ENCODE data around the gene APOBR. TPM values are rescaled to one million over a fixed set of nuclear protein-coding genes. Genes with fewer than 3 reads are reported as not detected.

APOBR gene
- total and polyA plus RNA-seq, 12 donors, result 0.11 to 18.2 (median 2.5) TPM

DNA sequence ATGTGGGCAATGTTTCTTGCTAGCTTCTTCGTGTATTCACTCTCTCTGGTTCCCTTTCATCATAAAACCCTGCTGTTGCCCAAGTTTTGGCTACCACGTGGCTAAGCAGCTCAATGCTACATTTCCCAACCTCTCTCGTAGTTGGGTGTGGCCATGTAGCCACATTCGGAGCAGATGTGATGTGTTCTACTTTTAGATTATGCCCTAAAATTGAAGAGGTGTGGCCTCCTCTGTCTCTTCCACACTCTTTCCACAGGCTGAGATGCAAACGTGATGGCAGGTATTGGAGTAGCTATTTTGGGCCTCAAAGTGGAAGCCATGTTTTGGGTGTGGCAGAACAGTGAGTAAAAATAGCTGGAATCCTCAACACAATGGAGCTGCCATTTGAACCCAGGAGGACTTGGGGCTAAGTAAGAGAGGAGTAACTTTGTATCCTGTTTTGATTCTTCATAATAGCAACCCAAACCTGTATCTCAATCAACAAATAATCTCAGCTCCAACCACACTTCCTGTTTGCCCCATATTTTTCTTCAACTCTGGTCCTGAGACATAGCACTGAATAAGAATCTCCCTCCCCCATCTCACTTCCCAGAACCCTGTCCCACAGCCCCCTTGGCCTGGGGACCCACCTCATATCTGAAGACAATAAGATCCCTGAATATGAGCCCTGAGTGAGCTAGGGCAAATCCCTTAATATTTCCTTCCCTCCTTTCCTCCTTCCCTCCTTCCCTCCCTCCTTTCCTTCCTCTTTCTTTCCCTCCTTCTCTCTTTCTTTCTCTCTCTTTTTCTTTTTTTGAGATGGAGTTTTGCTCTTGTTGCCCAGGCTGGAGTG is 40.3 kb downstream of the APOBR start:
- H3K27me3 ChIP-seq, result no peaks in the 10 kb centered on the region
- TF ChIP-seq POLR2A (IDR thresholded peaks at IDR 0.05), result no peak
- TF ChIP-seq, protein P1, sequence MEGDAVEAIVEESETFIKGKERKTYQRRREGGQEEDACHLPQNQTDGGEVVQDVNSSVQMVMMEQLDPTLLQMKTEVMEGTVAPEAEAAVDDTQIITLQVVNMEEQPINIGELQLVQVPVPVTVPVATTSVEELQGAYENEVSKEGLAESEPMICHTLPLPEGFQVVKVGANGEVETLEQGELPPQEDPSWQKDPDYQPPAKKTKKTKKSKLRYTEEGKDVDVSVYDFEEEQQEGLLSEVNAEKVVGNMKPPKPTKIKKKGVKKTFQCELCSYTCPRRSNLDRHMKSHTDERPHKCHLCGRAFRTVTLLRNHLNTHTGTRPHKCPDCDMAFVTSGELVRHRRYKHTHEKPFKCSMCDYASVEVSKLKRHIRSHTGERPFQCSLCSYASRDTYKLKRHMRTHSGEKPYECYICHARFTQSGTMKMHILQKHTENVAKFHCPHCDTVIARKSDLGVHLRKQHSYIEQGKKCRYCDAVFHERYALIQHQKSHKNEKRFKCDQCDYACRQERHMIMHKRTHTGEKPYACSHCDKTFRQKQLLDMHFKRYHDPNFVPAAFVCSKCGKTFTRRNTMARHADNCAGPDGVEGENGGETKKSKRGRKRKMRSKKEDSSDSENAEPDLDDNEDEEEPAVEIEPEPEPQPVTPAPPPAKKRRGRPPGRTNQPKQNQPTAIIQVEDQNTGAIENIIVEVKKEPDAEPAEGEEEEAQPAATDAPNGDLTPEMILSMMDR (IDR thresholded peaks at IDR 0.05), result no peak
- no peaks in the 10 kb centered on the region for H3K36me3 ChIP-seq (replicated peaks in 1 of 2)
- H3K27ac ChIP-seq, result peak overlapping the region in 3 of 5 donors; percentile 27 to 60 (median 38)
- 54 to 78% (median 59%) methylated on average over 5 of the region's 5 CpGs for WGBS, 4 donors
- no peaks in the 10 kb centered on the region for H3K9me3 ChIP-seq (replicated peaks in 1 of 3)
- no peak overlapping the region for H3K4me3 ChIP-seq
- peaks cover 31 to 47% of the 10 kb centered on the region in 2 donors for H3K4me1 ChIP-seq (replicated peaks in 1 of 2)
- intact Hi-C loops (cut with DNase I), result no loop called here
- peak in 6 of 7 donors; percentile 46 to 77 (median 76) for DNase-seq

GRCh38 chr16:28537076-28537475 is 42.6 kb downstream of the APOBR start:
- 84 to 88% (median 86%) methylated on average over 6 of the region's 6 CpGs for WGBS, 4 donors
- H3K4me3 ChIP-seq, result peak overlapping the region in 2 of 4 donors; percentile 38 to 65
- H3K4me1 ChIP-seq (replicated peaks in 1 of 2), result peaks cover 26 to 37% of the 10 kb centered on the region in 2 donors
- H3K36me3 ChIP-seq (replicated peaks in 1 of 2), result no peaks in the 10 kb centered on the region
- TF ChIP-seq POLR2A (IDR thresholded peaks at IDR 0.05), result no peak
- TF ChIP-seq, protein P1 (IDR thresholded peaks at IDR 0.05), result no peak
- H3K27ac ChIP-seq, result peak overlapping the region in 2 of 5 donors; percentile 20 to 91
- no peak for DNase-seq
- intact Hi-C loops (cut with DNase I), result no loop called here
- no peaks in the 10 kb centered on the region for H3K27me3 ChIP-seq
- no peaks in the 10 kb centered on the region for H3K9me3 ChIP-seq (replicated peaks in 1 of 3)

GRCh38 chr16:28537964-28538732 is 43.7 kb downstream of the APOBR start:
- Histone ChIP-seq H3K36me3 (replicated peaks in 1 of 2) (no peaks in the 10 kb centered on the region), H3K27ac (peak overlapping the region; percentile 4 to 94 (median 89)), H3K27me3 (no peaks in the 10 kb centered on the region), H3K4me1 (replicated peaks in 1 of 2) (peaks cover 24 to 31% of the 10 kb centered on the region in 2 donors), H3K4me3 (peak overlapping the region in 3 of 4 donors; percentile 25 to 65 (median 38)), H3K9me3 (replicated peaks in 1 of 3) (no peaks in the 10 kb centered on the region)
- peak in 6 of 7 donors; percentile 21 to 63 (median 44) for DNase-seq
- 75 to 84% (median 79%) methylated on average over 13 of the region's 13 CpGs for WGBS, 4 donors
- TF ChIP-seq POLR2A (IDR thresholded peaks at IDR 0.05), result no peak
- TF ChIP-seq, protein P1 (IDR thresholded peaks at IDR 0.05), result no peak
- intact Hi-C loops (cut with DNase I), result no loop called here

Measured in adrenal gland (tissue), 12 donors.